HG03196 (cell line): ENCODE data around the gene CD14.
"Not testable (repeated sequence)": the region's sequence is repeated elsewhere in the genome, so short reads cannot be mapped to it uniquely, and the experiment has no call there.

ENCODE experiments used
- ATAC-seq: cut with Tn5 transposase; IDR thresholded peaks from one replicate; pipeline ENCODE4 v1.9.1; 2021; ENCODE audit not compliant: unreplicated experiment

CD14 gene

DNA sequence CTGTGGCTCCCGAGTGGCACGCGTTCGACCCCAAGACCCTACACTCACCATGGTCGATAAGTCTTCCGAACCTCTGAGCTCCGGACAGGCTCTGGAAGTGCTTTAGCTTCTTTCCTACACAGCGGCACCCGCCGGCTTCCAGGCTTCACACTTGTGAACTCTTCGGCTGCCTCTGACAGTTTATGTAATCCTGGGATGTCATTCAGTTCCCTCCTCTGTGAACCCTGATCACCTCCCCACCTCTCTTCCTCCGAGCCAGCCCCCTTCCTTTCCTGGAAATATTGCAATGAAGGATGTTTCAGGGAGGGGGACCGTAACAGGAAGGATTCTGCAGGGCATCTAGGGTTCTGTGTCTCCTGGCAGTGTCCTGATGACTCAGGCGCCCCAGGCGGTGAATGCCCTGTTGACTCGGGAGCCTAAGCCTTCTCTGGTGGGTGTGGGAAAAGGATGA lies at the start of gene CD14:
TSS of gene CD14 (minus strand) at position 155 of the 451 bp plus-strand sequence. CDS start at position 51, 104 bp downstream.
- ATAC-seq: no peak

DNA sequence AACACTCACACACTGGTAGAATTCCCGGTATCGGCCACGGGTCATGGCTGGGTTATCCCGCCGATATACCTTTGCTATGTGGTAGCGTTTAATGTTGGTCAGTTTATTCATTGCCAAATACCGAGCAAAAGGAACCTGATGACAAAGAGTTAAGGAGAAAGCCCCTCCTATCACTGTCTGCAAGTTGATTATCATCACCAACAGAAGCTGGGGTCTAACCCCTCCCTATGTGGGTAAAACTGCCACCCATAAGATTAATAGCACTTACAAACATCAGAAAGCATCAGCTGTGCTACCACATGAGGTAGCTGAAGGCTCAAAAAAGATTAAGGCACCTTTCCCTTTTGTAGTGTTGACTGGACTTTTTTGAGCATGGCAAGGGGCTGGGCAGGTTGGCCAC lies 46.0 kb upstream of the CD14 start:
- no peak for ATAC-seq

DNA sequence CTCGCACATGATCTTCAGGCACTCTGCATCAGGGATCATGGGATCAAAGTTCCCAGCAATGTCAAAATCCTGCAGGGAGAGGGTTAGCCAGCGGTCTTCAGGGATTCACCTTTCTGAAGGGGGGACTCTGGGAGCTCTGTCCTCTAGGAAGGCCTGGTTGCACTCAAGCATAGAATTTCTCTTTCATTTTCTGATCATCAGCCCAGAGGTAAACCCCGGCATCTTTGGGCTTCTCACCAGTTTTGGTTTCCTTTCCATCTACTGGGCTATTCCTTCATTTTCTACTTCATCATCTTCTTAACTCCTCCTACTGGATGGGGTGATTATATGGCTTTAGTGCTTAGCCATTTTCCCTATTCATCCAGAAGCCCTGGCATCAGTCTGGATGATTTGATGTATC lies 45.0 kb upstream of the CD14 start:
- no peak for ATAC-seq

DNA sequence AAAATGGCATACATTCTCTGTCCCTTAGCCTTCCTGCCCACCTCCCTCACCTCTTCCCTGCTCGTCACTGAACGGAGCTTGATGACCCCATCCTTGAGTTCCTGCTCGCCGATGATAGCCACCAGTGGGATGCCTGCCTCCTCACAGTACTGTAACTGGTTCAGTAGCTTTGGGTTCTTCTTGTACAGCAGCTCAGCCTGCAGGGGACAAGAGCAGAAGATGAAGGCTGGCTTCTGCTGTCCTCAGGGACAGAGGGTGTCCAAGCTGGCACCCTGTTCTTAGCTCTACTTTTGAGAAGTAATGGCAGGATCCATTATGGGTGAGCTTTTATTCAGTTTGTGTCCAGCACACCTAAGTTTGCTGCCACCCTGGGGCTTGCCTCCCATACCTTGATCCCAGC lies 41.7 kb upstream of the CD14 start:
- ATAC-seq: no peak

DNA sequence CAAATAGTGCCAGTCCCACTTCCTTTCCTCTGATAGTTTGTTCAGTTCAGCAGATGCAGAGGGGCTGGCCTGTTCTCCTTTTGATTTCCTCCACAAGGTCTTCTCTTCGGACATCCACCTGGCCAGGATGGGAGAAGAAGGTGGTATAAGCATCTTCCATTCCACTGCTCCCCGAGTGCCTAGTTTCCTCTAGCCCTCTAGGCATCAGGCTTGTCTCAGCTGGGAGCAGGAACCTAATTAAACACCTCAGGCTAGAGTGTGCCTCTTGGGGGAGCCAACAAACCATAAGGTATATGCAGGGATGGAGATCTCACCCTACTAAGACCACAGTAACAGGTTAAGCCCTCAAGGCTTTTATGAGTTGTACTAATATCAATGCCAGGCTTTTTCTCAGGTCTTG lies 41.2 kb upstream of the CD14 start:
- ATAC-seq: no peak

DNA sequence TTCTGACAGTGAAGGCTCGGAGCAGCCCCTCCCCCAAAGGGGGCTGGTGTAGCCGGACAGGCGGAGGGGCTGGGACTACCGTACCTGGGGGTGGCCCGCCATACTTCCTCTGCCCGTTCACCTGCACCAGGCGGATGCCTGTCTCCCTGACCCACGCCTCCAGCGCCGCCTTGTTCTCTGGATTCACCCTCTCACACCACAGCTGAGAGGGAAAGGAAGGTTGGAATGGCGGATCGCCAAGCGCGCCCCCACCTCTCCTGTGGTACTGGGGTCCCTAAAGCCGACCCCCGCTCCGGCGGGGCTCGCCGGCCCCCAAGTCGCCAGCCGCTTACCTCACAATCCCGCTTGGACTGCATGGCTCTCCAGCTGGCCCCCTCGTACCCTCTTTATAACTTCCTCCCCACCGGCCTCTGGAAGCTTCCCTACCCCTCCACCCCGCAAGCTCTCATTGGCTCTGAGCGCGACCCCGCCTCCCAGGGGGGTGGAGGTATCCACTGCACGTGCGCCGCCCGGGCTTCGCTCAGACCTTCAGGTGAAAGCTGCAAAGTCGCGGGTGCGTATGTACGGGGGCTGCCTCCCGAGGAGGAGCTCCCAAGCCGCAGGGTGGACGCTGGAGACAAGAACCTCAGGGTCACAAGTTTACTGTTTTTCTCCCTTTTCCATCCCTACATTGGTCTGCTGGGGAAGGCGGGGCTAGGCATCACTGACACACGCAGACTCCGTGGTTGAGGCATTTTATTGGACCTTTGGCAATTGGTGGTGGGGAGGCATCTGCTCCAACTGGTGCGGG lies 40.4 kb upstream of the CD14 start, which contains the start of gene DND1:
TSS of gene DND1 (minus strand) at position 390 of the 790 bp plus-strand sequence. CDS start at position 356, 34 bp downstream.
- no peak for ATAC-seq

DNA sequence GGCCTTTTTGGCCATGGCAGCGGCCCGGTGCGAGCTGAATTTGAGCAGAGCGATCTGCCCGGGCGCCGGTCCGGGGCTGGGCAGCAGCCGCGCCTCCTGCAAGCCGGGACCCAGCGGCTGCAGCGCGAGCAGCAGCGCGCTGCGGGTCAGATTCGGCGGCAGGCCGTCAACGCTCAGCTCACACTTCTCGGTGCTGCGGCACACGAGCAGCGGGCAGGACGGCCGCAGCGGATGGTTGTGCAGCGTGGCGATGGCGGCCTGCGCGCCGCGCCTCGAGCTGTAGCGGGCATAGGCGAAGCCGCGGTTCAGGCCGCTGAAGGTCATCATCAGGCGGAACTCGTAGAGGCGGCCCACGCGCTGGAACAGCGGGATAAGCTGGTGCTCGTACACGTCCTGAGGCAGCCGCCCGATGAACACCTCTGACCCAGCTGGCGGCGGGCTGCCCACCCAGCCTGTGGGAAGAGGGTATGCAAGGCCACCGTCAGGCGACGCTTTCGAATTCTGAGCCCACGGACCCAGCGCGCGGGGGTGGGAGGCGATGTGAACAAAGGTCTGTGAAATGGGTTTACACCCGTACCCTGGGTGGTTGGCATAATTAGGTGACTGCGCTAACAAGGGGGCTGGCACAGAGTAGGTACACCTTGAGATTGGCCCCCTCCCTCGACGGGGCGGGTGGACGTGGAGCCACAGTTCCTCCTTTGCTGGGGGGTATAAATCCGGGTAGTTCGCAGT lies 39.6 kb upstream of the CD14 start:
- no peak for ATAC-seq

DNA sequence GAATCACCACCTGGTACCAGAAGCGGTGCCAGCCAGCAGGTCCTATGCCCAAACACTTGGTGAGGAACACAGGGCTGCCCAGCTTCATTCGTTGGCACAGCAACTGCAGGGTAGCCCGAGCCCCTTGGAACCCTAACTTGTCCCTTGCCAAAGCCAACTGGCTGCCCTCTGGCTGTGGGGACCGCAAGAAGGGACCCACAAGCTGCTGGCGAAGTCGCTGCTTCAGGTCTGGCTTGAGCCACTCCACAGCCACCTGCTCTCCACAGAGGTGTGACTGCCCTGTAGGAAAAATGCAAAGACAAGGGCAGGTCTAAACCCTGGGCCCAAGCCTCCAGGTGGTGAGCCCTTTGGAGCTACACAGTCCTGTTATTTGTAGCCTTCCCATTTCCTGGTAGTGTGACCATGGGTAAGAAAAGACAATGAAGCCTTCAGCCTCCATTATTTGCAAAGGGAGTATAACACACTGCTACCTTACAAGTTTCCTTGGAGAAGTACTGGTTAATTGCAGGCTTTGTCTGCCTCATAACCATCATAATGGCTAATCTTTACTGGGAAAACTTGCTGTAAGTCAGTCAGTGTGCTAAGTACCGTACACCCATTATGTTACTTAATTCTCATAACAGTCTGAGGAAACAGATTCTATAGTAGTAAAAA lies 38.6 kb upstream of the CD14 start:
- no peak for ATAC-seq

DNA sequence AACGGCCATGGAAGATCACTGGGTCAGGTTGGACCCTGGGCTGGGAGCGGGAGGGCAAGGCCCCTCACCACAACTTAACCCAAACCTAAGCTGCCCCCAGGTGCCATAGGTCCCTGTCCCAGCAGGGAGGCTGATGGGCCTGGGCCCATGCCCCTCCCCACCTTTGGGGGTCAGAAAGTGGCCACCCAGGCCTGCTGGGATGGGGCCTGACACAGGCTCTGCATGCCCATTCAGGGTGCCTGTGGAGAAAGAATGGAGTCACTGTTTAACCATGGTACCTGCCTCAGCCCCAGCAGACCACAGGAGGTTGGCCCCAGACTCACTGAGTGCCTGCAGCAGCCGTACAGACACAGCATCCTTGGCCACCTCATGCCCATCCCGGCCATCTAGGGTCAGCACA lies 38.1 kb upstream of the CD14 start:
- not testable (repeated sequence) for ATAC-seq

DNA sequence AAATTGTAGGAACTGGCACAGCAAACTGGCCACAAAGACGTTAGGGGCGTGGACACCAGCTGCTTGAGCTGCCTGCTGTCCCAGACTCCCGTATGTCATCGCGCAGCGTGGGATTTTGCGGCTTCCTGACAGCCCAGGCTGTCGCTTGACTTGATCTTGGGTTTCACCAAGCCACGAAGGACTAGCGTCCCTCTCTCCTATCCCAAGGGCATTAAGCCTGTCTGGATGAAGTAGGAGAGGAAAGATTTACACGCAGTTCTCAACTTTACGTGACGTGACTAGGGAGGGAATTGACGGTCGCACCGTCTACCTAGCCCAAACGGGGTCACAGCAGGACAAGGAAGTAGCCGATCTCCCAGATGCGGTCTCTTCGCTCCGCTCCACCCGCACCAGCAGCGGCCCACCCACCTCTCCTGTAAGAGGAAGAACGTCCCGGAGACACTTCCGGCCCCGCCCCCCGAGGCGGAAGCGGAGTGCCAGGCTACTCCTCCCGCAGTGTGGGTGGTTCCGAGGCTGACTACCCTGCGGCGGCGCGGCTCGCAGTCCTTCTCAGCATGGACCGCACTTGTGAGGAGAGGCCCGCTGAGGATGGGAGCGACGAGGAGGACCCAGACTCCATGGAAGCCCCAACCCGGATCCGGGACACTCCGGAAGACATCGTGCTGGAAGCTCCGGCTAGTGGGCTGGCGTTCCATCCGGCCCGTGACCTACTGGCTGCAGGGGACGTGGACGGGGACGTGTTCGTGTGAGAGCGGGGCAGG lies 31.6 kb upstream of the CD14 start, which contains the start of gene WDR55:
TSS of gene WDR55 (plus strand) at position 546 of the 761 bp plus-strand sequence. CDS start at position 555, 9 bp downstream.
- ATAC-seq: peak; percentile 97

DNA sequence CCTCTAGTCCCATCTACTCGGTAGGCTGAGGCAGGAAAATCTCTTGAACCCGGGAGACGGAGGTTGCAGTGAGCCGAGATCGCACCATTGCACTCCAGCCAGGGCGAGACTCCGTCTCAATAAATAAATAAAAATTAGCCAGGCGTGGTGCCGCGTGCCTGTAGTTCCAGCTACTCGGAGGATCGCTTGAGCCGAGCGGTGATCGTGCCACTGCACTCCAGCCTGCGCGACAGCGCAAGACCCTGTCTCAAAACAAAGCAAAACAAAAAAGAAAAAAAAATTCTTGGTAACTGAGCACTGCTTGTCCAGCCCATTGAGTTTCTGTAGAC lies 31.0 kb upstream of the CD14 start:
- ATAC-seq: no peak

DNA sequence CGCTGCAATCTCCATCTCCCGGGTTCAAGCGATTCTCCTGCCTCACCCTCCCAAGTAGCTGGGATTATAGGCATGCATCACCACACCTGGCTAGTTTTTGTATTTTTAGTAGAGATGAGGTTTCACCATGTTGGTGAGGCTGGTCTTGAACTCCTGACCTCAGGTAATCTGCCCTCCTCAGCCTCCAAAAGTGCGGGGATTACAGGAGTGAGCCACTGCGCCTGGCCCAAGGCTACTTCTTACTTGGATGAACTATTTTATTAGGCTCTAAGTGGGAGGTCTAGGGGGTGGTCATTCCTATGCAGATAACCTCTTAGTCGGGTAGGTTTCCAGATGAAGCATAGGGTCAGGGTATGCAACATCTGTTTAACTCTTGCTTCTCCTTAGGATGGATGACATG lies 27.4 kb upstream of the CD14 start:
- not testable (repeated sequence) for ATAC-seq

DNA sequence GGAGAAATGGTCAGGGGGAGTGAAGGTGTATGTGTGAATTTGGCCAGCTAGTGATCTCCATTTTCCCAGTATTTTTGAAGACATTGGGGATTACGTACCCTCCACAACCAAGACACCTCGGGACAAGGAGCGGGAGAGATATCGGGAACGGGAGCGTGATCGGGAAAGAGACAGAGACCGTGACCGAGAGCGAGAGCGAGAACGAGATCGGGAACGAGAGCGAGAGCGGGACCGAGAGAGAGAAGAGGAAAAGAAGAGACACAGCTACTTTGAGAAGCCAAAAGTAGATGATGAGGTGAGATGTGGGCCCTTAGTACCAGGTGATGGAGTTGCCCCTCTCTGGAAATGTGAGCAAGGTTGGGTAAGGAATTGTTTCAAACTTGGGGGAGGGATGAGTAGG lies 25.9 kb upstream of the CD14 start:
- ATAC-seq: no peak

DNA sequence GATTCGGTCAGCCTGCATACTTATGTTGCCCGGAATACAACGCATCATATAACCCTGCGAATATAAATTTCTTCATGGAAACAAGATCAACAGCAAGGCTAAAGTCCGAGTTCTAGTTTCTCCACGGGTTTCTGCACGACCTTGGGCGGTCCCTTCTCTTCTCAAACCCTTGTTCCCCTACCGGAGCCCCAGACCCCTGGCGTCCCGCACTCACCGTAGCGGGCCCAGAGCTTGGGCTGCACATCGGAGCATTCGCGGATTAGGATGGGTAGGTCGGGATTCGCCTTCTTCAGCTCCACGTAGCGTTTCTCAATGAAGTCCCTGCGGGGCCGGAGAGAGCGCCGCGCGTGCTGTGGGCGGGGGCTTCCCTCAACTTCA lies 14.1 kb upstream of the CD14 start:
- ATAC-seq: peak; percentile 27

DNA sequence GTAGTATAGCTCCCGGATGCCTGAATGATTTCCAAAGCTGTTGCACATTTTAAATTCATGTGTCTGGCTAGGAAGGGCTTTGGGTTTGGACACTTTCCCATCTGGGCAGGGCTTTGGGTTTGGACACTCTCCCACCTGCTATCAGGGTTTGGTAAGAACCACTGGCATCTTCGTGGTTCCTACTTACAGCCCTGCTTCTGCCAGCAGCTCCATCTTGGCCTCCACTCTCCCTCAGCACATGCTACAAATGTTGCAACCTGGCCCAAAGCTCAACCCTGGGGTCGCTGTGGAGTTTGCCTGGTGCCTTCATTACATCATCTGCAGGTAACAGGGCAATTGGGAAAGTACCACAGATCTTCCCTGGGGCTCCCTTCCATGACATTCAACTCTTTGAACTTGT lies 9.7 kb upstream of the CD14 start:
- no peak for ATAC-seq

DNA sequence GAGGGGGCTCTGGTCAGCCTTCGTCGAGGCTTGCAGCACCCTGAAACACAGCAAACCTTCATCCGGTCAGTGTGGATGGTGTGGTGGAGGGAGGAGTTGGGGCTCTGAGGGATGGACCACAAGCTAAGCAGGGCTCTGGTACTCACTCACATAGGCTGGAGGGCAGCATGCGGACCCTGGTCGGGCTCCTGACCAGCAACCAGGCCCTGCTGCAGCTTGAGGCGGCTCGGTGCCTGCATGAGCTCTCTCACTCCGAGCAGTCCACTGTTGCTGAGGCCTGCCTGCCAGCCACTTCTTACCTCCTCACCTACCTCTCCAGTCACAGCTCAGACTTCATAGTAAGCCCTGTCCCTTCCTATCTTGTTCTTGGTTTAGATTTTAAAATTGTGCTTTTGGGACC lies 8.7 kb upstream of the CD14 start:
- ATAC-seq: no peak

DNA sequence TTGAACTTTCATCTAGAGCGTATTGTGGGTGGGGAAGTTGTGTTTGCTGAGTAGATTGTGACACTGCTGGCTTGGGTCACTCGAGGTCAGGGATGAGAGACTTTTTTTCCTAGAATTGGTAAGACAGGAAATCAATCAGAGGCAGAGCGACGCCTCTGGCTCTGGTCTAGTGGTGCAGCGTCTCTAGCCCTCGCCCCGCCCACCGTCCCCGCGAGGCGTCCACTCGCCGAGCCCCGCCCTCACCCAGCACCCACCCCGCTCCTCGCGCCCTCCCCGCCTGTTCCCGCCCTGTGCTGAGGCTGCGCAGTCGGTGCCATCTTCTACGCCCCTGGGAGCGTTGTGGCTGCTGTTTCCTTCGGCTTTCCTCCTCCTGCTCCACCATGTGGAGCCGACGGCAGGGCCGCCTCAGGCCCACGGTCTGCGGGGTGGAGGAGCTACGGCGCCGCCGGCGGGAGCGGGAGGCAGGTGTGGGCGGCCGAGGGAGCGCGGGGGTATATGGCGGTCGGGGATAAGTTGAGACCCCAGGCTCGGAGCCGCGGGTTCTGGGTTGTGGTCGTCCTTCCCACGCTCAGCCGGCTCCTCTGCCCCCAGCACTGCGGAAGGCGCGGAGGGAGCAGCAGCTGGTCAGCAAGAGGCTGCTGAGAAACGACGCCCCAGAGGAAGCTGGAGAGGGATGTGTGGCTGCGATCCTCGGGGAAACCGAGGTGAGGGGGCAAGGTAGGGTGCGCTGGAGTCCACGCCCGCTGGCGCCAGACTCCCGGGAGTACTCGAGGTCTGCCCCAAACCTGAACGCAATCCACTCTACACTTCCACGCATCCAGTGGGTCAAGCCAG lies 6.4 kb upstream of the CD14 start, which contains the start of gene TMCO6:
TSS of gene TMCO6 (plus strand) at position 304 of the 834 bp plus-strand sequence. CDS start at position 381, 77 bp downstream.
- ATAC-seq: peak; percentile 89

DNA sequence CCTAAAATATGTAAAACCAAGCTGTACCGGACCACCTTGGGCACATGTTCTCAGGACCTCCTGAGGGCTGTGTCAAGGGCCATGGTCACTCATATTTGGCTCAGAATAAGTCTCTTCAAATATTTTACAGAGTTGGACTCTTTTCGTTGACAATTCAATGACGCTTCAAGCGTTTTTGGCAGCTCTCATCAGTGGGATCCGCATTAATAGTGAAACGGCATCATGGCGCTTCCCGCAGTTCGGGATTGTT lies 5.8 kb upstream of the CD14 start:
- not testable (repeated sequence) for ATAC-seq

DNA sequence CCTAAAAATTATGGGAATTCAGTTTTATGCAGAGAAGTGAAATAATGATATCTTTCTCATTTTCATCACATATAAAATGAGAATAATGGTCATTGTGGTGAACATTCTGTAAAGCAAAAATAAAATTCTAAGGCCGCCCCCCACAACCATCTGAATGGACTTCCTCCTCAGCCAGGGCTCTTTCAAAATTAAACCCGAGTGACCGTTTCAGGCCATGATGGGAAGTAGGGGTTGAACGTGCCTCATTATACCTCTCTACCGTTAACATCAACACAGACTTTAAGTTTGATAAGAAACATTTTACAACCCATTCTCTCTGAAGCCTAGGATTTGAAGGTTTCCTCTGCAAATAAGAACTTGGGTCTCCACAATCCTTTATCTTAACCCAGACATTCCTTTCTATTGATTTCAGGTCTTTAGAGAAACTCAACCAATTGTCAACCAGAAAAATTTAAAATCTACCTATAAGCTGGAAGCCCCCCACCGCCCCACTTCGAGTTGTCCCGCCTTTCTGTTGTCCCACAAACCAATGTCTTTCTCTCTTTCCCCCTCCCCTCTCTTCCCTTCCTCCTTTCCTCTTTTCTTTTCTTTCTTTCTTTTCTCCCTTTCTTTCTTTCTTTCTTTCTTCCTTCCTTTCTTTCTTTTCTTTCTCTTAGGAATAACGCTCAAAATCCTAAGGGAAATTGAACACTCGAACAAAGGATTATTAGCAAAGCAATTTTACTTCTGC lies 4.6 kb upstream of the CD14 start:
- ATAC-seq: no peak
